ENCODE data around the gene RIC8A.

Gene RIC8A

GRCh38 chr11:250274-250673, 42.8 kb downstream of the RIC8A start:
- DNase-seq (ENCODE audit: low read depth), result no peak

- DNase-seq (ENCODE audit: low read depth), result peak; percentile 44
Measured at GRCh38 chr11:250740-251299, 43.3 kb downstream of the RIC8A start.

- DNase-seq (ENCODE audit: low read depth), result no peak
Measured at GRCh38 chr11:251550-251949, 44.0 kb downstream of the RIC8A start.

GRCh38 chr11:252666-253065, 45.2 kb downstream of the RIC8A start:
- no peak for DNase-seq (ENCODE audit: low read depth)

- DNase-seq (ENCODE audit: low read depth), result no peak
Measured at GRCh38 chr11:253160-253885, 45.8 kb downstream of the RIC8A start.

GRCh38 chr11:253886-254270, 46.4 kb downstream of the RIC8A start:
- no peak for DNase-seq (ENCODE audit: low read depth)

- no peak for DNase-seq (ENCODE audit: low read depth)
Measured at GRCh38 chr11:255176-255575, 47.7 kb downstream of the RIC8A start.

GRCh38 chr11:255816-256215, 48.3 kb downstream of the RIC8A start:
- DNase-seq (ENCODE audit: low read depth), result no peak

- DNase-seq (ENCODE audit: low read depth), result no peak
Measured at GRCh38 chr11:256952-257737, 49.6 kb downstream of the RIC8A start.

GRCh38 chr11:257766-258493, 50.4 kb downstream of the RIC8A start:
- no peak for DNase-seq (ENCODE audit: low read depth)

- DNase-seq (ENCODE audit: low read depth), result no peak
Measured at GRCh38 chr11:259413-259812, 51.9 kb downstream of the RIC8A start.

- DNase-seq (ENCODE audit: low read depth), result no peak
Measured at GRCh38 chr11:261624-262023, 54.1 kb downstream of the RIC8A start.

Data from stimulated activated CD8-positive, alpha-beta memory T cell treated with anti-CD3 and anti-CD28 coated beads, Interleukin-15, amount 100 ng/mL, for 24 hours (primary cell).